ENCODE results near the gene NOC2L.
A peak's percentile ranks its signal among the peaks of the same experiment; 100 is the strongest.
"Not testable (repeated sequence)": the region's sequence is repeated elsewhere in the genome, so short reads cannot be mapped to it uniquely, and the experiment has no call there.

The NOC2L gene

DNA sequence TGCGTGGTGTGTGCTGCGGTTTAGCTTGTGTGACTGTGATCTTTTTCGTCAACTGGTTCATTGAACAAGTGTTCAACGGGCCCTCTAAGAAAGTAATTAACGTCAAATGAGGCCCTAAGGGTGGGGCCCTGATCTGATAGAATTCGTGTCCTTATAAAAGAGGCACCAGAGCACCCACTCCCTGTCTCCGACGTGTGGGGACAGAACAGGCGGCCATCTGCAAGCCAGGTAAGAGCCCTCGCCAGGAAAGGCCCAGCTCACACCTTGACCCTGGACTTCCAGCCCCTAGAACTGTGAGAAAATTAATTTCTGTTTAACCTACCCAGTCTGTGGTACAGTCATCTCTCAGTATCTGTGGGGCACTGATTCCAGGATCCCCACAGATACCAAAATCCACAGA, 55.8 kb downstream of the NOC2L start:
- no peak for DNase-seq (ENCODE audit: low spot score)

DNA sequence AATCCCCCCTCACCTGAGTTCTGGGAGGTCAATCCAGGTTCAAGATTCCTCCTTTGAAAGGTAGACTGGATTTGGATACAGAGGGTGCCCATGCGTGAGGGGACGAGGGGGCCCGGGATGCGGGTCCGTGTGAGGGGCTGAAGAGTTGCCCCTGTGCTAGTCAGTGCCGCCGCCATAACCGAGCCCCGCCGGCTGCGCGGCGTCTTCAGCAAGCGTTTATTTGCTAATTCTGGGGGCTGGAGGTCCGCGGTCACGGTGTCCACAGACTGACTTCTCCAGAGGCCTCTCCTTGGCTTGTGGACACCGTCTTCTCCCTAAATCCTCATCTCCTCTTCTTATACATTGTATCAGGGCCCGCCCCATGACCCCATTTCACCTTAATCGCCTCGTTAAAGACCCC, 56.3 kb downstream of the NOC2L start:
- DNase-seq (ENCODE audit: low spot score), result no peak

DNA sequence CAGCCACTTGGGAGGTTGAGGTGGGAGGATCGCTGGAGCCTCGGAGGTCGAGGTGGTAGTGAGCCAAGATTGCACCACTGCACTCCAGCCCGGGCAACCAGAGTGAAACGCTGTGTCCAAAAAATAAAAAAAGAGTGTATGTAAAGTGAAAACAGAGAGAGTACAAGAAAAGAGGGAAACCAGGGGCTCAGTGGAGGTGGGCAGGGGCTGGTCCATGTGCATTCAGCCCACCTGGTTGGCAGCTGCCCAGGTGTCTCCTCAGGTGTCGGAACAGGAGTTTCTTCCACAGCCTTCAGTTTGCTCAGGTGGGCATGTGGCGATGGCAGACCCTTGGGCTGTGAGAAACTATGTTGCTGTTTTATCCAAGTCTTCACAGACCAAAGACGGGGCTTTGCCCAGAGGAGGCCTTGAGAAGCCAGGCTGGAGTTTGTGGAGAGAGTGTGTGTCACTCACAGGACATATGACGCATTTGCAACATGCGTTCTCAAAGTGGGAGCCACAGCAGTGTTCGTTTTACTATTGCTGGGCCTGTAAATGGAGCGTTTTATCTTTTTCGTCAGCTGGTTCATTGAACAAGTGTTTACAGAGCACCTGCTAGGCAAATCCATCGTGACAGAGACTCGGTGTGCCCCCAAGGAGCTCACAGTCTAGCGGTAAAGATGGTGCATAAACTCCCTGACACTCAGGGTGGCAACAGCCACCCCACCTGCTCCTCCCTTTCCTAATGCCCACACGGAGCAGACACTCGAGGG, 57.8 kb downstream of the NOC2L start:
- peak; percentile 1 for DNase-seq (ENCODE audit: low spot score)

DNA sequence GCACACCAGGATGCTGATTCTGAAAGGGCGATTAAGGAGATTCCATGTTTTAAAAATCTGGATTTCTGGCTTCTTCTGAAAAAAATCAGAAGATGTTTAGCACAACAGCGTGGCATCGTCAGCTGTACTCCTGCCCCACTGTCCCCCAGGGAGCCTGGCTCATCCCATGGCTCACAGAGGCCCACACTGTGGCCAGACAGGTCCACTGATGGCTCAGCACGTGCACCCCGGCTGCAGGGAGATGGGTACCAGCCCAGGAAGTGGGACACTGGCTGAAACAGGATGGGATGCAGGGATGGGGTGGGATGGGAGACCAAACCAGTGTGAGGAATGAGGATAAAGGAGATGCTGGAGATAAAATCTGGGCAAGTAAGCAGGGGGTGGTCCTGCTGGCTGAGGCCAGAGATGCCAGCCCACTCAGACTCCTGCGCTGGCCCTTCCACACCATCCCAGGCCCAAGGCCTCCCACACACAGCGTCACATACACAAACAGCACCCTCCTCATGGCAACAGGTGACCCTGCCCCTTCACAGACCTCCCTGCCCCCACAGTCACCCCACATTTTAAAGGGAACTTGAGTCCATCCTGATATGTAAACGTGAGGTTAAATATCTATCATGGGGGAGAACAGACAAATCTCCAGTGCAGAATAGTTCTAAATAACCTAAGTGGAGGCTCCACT, 59.3 kb downstream of the NOC2L start:
- peak; percentile 1 for DNase-seq (ENCODE audit: low spot score)

DNA sequence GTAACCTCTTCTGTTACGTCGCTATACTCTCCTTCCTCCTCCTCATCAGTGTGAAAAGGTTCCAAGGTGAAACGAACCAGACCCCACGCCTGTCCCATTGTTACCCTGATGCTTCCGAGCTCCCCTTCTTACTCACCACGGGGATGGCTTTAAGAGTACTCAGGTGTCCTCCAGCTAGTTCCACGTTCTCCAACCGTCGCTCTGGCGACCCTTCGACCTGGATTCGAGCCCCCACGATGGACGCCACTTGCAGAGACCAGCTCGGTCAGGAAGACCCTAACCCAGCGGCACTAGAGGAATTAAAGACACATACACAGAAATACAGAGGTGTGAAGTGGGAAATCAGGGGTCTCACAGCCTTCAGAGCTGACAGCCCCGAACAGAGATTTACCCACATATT, 61.1 kb downstream of the NOC2L start:
- not testable (repeated sequence) for DNase-seq (ENCODE audit: low spot score)

DNA sequence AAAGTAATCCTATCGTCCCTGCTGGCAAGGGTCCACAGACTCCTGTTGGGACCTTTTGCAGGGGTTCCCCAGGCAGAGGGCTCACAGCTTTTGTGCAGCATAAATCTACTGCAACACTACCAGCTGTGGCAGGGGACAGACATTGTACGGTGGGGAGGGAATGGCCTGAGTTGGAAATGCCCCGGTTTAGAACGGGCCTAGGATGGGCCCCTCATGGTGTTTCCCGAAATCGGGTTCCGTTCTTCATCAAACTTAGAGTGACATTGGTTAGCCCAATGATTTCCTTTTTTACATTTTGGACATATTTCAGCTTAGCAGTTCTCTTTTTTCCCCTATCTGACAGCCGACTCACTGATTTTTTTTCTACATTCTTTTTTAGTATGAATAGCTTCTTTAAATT, 61.8 kb downstream of the NOC2L start:
- DNase-seq (ENCODE audit: low spot score), result no peak

Data from AG08395 (cell line).